Endothelial cell of umbilical vein (primary cell): ENCODE results near the gene CTSC. TPM values are rescaled to one million over a fixed set of nuclear protein-coding genes. Genes with fewer than 3 reads are reported as not detected.

Source experiments
- BruUV-seq: library from RNA; stranded (reverse); fragments of 400-500 nt; replicated peaks from 2 replicates; lab custom pipeline; 2021; lab: Mats Ljungman, UMichigan
- CTCF ChIA-PET: fragments of 300-600, 350-600 bp; sonication (Branson Sonifier 250); formaldehyde crosslinking; loops from one replicate; lab custom pipeline; 2021; ENCODE audit warnings: antibody characterized with exemption, inconsistent platforms; lab: Charles Lee
- POLR2A ChIA-PET: fragments of 300-600, 350-600 bp; sonication (Branson Sonifier 250); formaldehyde crosslinking; loops from one replicate; lab custom pipeline; 2021; ENCODE audit warnings: antibody characterized with exemption, inconsistent platforms; lab: Charles Lee
- DNase-seq: peaks from one replicate; pipeline ENCODE4 v3.0.0-alpha.2; 2011; ENCODE audit warnings: low read depth, low spot score
- FAIRE-seq: peaks from 2 replicates; lab custom pipeline; 2011; peaks lifted over from hg19 to GRCh38; lab: Jason Lieb, UNC
- H2AFZ ChIP-seq: 2 replicates; pipeline ENCODE4 v1.6.0; 2012; ENCODE audit warnings: low read depth, low read length, control low read depth, inconsistent platforms
- H3K27ac ChIP-seq: 2 replicates; pipeline ENCODE4 v1.5.1; 2011; ENCODE audit warnings: low read depth, mild to moderate bottlenecking, control low read depth, low read length, moderate library complexity; ENCODE audit not compliant: insufficient read depth
- H3K27me3 ChIP-seq, 2 experiments: 2 replicates each; pipeline versions ENCODE4 v1.6.0 to v1.6.1; 2011; ENCODE audit warnings: low read length in 2 of 2, mixed read lengths in 1 of 2; ENCODE audit not compliant: control insufficient read depth in 2 of 2, insufficient read depth in 2 of 2
- H3K36me3 ChIP-seq, 2 experiments: 2 replicates in 1 of 2; 3 replicates in 1 of 2; pipeline ENCODE4 v1.5.1; 2011; ENCODE audit warnings: low read length in 2 of 2, mild to moderate bottlenecking in 1 of 2, moderate library complexity in 1 of 2; ENCODE audit not compliant: control insufficient read depth in 2 of 2, insufficient read depth in 2 of 2; ENCODE audit errors: extremely low read depth in 1 of 2
- H3K4me1 ChIP-seq: 3 replicates; pipeline ENCODE4 v1.5.1; 2011; ENCODE audit warnings: mild to moderate bottlenecking, low read length; ENCODE audit not compliant: control insufficient read depth, insufficient read depth; ENCODE audit errors: extremely low read depth
- H3K4me2 ChIP-seq: 2 replicates; pipeline ENCODE4 v1.6.1; 2011; ENCODE audit warnings: low read length, control low read depth, mixed read lengths; ENCODE audit not compliant: insufficient read depth
- H3K4me3 ChIP-seq, 3 experiments: fragments of 200-600 bp in 1 of 3; sonication (generic), shearing (Covaris generic) in 1 of 3; replicated peaks in 1 of 3; 2 replicates each; pipeline ENCODE4 v1.5.1; 2011 to 2016; ENCODE audit warnings: control low read depth in 3 of 3, low read length in 3 of 3, mild to moderate bottlenecking in 2 of 3, inconsistent platforms in 1 of 3, low read depth in 1 of 3, moderate library complexity in 1 of 3; ENCODE audit not compliant: insufficient read depth in 1 of 3
- H3K79me2 ChIP-seq: 2 replicates; pipeline ENCODE4 v1.6.0; 2012; ENCODE audit warnings: low read length, inconsistent platforms; ENCODE audit not compliant: control insufficient read depth, insufficient read depth
- H3K9ac ChIP-seq: replicated peaks from 2 replicates; pipeline ENCODE3; 2011; ENCODE audit warnings: low read length, control low read depth; ENCODE audit not compliant: insufficient read depth; ENCODE audit errors: extremely low read depth
- H3K9me1 ChIP-seq: replicated peaks from 3 replicates; pipeline ENCODE4 v1.6.0; 2011; ENCODE audit warnings: mild to moderate bottlenecking, low read length; ENCODE audit not compliant: control insufficient read depth, insufficient read depth; ENCODE audit errors: extremely low read depth
- H3K9me3 ChIP-seq: replicated peaks from 2 replicates; pipeline ENCODE4 v1.5.1; 2012; ENCODE audit warnings: low read length, inconsistent platforms; ENCODE audit not compliant: control insufficient read depth, insufficient read depth
- H4K20me1 ChIP-seq: replicated peaks from 2 replicates; pipeline ENCODE3; 2011; ENCODE audit warnings: mild to moderate bottlenecking, low read length; ENCODE audit not compliant: control insufficient read depth, insufficient read depth; ENCODE audit errors: extremely low read depth
- EZH2 ChIP-seq: IDR thresholded peaks from 2 replicates; pipeline ENCODE4 v1.6.1; 2012; ENCODE audit warnings: borderline replicate concordance, low read depth, mild to moderate bottlenecking, moderate library complexity, low read length, inconsistent platforms; ENCODE audit not compliant: severe bottlenecking
- FOS ChIP-seq: IDR thresholded peaks from 2 replicates; pipeline ENCODE4 v1.6.1; 2011; ENCODE audit warnings: mild to moderate bottlenecking, low read length, moderate library complexity, borderline replicate concordance; ENCODE audit not compliant: insufficient read depth
- GATA2 ChIP-seq: IDR thresholded peaks from 2 replicates; pipeline ENCODE4 v1.7.0; 2011; ENCODE audit warnings: low read depth, mild to moderate bottlenecking, moderate library complexity, mixed read lengths, low read length; ENCODE audit not compliant: insufficient read length, insufficient read depth
- JUN ChIP-seq: IDR thresholded peaks from 2 replicates; pipeline ENCODE4 v1.6.1; 2011; ENCODE audit warnings: borderline replicate concordance, low read depth; ENCODE audit not compliant: insufficient read length, insufficient read depth
- MYC ChIP-seq: IDR thresholded peaks from one replicate; pipeline ENCODE4 v1.6.1; 2011; ENCODE audit warnings: mild to moderate bottlenecking, low read depth, low read length
- POLR2A ChIP-seq: IDR thresholded peaks from 2 replicates; pipeline ENCODE4 v1.6.1; 2012; ENCODE audit warnings: low read depth, mild to moderate bottlenecking, control low read depth, low read length
- POLR2AphosphoS5 ChIP-seq: IDR thresholded peaks from 2 replicates; pipeline ENCODE4 v1.6.1; 2012; ENCODE audit warnings: low read depth, mild to moderate bottlenecking, control low read depth, low read length, moderate library complexity; ENCODE audit not compliant: insufficient read depth
- dilution Hi-C: fragments of 300-500 bp; cut with MboI; formaldehyde crosslinking; loops from one replicate; pipeline ENCODE4 v1.15.0; 2019; ENCODE audit warnings: low sequenced_read_pairs; ENCODE audit not compliant: extremely low pct_ligation_motif_present
- intact Hi-C: fragments of 100-400 bp; cut with micrococcal nuclease; formaldehyde crosslinking; loops from one replicate; pipeline ENCODE4 v1.10.0; 2022
- polyA plus RNA-seq, 4 experiments: library from polyadenylated mRNA; depleted of rRNA in 3 of 4; stranded (reverse) in 3 of 4; unstranded in 1 of 4; fragments of >200 nt; gene quantifications; 2 replicates each; pipeline versions ENCODE4 v1.2.1 to v1.2.3, GENCODE V29; 2011 to 2012; ENCODE audit warnings: missing spikeins in 1 of 4
- total RNA-seq: library from RNA; stranded (reverse); gene quantifications from 2 replicates; pipeline ENCODE4 v1.2.3, GENCODE V29; 2021
- TF ChIP-seq, protein P1 (sequence below), 2 donors: IDR thresholded peaks; 1 replicate in 1 of 2; 2 replicates in 1 of 2; pipeline ENCODE4 v1.5.1; 2011; ENCODE audit warnings: low read length in 2 of 2, mild to moderate bottlenecking in 2 of 2, moderate library complexity in 2 of 2, control low read depth in 1 of 2, inconsistent platforms in 1 of 2, low read depth in 1 of 2; ENCODE audit not compliant: insufficient read depth in 1 of 2; ENCODE audit errors: extremely low read depth in 1 of 2
- TF ChIP-seq, protein P2 (sequence below): IDR thresholded peaks from 2 replicates; pipeline ENCODE4 v1.6.1; 2011; ENCODE audit not compliant: insufficient read depth, insufficient read length

CTSC gene
- total and polyA plus RNA-seq, 2 donors (not counting 3 experiments of a cell fraction or from before 2014, with no cell fraction given) = 130 to 186 TPM

DNA sequence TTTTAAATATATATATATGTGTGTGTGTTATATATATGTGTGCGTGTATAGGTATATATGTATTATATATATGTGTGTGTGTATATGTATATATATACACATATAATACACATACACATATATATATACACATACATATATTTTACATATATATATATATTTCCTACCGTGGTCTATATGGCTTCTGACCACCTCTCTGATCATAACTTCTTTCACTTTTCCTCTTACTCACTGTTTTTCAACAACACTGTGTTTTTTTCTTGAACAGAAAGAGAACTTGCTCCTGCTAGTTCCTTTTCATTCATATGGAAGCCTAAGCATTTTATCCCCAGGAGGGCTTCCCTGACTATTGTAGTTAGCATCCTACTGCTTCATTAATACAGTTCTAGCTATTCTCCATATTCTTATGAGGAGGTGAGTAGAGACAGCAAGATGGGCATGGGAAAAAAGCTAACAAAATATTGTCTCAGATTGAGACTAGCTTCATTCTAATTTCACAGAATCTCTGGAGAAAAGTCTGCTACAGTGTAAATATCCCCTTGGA, 38.5 kb upstream of the CTSC start:
- Histone ChIP-seq H3K27me3 (no peaks in the 10 kb centered on the region), H4K20me1 (no peaks in the 10 kb centered on the region), H3K9me1 (no peaks in the 10 kb centered on the region), H2AFZ (no peak overlapping the region), H3K79me2 (no peaks in the 10 kb centered on the region), H3K36me3 (no peaks in the 10 kb centered on the region), H3K9ac (no peak overlapping the region), H3K9me3 (no peaks in the 10 kb centered on the region), H3K4me2 (no peak overlapping the region), H3K27ac (no peak overlapping the region), H3K4me3 (no peak overlapping the region), H3K4me1 (peaks cover 3% of the 10 kb centered on the region)
- intact Hi-C loops = no loop called here
- dilution Hi-C loops = no loop called here
- CTCF ChIA-PET = interaction anchor here (0.7 kb wide), 1 partner anchor 142 kb away, joined by 3 read pairs; no protein-coding TSS in a partner anchor
- no TSS peak for BruUV-seq
- FAIRE-seq (no peak), DNase-seq (no peak)
- no peak for TF ChIP-seq POLR2A
- no peak for TF ChIP-seq MYC
- TF ChIP-seq, protein P1, sequence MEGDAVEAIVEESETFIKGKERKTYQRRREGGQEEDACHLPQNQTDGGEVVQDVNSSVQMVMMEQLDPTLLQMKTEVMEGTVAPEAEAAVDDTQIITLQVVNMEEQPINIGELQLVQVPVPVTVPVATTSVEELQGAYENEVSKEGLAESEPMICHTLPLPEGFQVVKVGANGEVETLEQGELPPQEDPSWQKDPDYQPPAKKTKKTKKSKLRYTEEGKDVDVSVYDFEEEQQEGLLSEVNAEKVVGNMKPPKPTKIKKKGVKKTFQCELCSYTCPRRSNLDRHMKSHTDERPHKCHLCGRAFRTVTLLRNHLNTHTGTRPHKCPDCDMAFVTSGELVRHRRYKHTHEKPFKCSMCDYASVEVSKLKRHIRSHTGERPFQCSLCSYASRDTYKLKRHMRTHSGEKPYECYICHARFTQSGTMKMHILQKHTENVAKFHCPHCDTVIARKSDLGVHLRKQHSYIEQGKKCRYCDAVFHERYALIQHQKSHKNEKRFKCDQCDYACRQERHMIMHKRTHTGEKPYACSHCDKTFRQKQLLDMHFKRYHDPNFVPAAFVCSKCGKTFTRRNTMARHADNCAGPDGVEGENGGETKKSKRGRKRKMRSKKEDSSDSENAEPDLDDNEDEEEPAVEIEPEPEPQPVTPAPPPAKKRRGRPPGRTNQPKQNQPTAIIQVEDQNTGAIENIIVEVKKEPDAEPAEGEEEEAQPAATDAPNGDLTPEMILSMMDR (IDR thresholded peaks at IDR 0.05; ENCODE audit: extremely low read depth in 1 of 2, insufficient read depth in 1 of 2, low read depth in 1 of 2, low read length in 2 of 2) = no peak
- no peak for TF ChIP-seq GATA2
- no peak for TF ChIP-seq FOS
- TF ChIP-seq JUN = no peak
- TF ChIP-seq, protein P2, sequence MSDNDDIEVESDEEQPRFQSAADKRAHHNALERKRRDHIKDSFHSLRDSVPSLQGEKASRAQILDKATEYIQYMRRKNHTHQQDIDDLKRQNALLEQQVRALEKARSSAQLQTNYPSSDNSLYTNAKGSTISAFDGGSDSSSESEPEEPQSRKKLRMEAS = no peak
- TF ChIP-seq POLR2AphosphoS5 = no peak
- TF ChIP-seq EZH2 = no peak
- POLR2A ChIA-PET = no interaction called here
